NCI-H748 (cell line): ENCODE measurements around the gene MOGAT3.

ENCODE experiments used
- DNase-seq: peaks from one replicate; lab custom pipeline; 2025; ENCODE audit not compliant: unreplicated experiment; lab: John Stamatoyannopoulos, UW

MOGAT3 gene

DNA sequence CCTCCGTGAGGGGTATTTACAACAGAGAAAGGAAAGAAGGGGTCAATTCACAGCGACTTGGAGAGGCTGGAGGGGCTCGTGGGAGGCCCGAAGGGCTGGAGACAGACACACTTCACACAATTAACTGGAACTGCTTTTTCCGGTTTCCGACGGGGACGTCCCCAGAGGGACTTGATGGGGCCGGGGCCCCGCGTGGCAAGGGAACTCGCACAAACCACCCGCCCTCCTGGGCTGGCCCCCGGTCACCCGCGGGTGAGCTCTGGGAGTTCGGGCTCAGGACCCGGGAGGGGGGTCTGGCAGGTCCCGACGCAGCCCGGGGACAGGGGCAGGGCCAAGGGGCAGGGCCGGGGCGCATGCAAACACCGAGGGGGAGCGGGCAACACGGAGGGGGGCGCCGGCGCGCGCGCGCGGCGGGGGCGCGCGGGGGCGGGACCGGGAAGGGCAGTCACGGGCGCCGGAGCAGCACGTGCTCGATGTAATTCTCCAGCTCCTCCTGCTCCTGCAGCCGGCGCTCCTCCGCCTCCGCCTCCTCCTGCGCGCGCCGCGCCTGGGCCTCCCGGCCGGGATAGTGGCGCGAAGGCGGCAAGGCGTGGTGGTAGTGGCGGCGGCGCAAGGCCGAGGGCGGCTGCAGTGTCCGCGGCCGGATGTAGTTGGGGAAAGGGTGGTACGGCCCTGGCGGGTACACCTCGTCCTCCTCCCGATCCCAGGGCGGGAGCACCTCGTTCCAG is 38.1 kb downstream of the MOGAT3 start:
- DNase-seq, result peak; percentile 89

GRCh38 chr7:101161692-101162471 is 39.0 kb downstream of the MOGAT3 start:
- no peak for DNase-seq

DNA sequence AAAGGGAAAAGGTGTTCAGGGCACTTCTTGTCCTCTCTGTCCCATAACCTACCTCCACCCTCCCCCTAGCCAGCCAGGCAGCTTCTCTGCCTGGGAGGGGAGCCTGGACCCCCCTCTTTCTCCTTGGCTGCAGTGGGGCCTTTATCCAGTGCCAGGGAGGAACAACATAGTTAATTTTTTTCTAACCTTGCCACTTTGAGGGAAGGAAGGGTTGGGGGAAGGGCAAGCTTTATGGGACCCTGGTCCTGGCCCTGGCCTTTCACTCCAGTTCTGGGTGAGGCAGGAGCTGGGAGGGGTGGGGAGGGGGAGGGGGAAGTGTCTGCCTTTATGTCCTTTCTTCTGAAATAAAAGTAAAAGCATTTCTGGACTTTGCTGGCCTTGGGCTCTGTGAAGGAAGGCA is 39.9 kb downstream of the MOGAT3 start:
- DNase-seq, result no peak

DNA sequence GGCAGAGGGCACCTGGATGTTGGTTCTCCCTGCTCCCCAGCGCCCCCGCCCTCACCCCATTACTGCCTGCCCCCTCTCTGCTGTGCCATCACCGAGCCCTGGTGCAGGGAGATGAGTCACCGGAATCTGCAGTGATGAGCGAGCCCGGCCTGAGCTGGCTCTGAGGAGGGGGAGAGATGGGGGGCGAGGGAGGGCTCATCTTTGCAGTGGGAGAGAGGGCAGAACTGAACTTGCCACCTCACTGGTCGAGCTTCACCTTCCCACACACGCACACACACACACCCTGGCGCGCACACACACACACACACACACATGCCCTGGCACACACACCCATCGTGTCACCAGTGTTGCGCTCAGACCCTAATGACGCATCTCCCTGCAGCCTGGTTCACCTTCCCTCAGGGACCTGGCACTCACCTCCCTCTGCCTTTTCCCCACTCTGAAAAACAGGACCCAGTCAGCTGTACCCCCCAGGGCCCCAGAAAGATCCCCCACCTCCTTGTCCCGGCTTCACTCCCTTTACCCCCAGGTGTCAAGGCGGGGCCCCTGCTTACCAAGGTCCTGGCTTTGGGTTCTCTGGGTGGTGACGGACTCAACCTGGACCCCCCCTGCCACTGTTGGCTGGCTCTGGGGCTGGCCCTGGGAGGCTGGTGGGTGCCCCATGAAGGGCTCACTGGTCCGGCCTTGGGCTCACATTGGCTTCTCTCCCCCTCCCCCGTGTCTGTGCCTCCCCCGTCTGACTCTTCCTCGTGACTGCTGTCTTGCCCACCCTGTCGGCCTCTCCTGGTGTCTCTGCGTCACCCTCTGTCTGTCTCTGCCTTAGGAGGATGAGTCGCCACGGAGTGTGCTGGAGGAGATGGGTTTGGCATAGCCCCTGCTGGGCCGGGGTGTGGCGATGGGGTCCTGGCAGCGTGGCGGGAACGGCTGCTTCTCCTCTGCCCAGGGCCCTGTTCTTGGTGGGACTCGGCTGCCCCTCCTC is 40.9 kb downstream of the MOGAT3 start:
- DNase-seq, result no peak

DNA sequence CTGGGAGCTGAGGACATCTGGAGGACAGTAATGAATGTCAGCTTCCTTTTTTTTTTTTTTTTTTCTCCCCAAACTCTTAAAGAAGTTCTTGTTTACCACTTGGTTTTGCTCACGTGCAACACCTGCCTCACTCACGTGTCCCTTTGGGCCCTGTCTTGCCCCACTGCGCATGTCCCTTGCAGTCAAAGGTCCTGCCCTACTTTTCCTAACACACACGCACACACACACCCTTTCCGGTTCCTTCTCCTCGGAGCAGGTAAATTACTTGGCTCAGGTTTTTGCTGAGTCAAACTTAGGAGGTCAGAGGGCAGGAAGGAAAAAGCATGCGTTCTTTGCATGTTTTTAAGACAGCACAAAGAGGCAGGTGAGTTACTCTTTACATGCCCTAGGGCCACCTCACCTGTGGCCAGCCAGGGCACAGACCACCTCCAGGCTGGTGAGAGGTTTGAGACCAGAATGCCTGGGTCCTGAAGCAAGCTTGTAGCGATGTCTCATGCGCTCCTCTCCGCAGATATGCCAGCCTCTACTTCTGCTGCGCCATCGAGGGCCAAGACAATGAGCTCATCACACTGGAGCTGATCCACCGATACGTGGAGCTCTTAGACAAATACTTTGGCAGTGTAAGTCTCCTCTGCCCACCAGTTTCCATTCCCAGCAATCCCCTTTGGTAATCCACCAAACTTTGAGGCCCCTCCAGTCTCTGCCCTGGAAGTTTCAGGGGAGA is 43.8 kb downstream of the MOGAT3 start:
- DNase-seq, result no peak

GRCh38 chr7:101156277-101156676 is 44.6 kb downstream of the MOGAT3 start:
- DNase-seq, result no peak

DNA sequence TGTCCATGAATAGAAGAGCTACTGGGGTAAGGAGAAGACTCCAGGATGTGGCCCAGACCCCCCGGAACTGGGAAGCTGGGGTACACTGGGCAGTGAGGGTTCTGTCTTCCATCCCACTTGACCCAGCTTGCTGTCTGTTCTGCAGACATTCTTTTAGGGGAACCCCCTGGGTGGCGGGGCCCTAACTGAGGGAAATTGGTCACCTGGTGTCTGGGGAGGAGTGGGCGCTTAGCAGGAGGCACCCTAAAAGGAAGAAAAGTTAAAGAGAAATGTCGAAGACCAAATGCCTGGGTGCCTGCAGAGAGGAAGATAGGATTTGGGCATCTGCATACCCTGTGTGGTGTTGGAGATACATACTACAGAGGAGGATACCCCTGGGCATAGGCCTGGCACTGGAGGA is 45.5 kb downstream of the MOGAT3 start:
- no peak for DNase-seq

DNA sequence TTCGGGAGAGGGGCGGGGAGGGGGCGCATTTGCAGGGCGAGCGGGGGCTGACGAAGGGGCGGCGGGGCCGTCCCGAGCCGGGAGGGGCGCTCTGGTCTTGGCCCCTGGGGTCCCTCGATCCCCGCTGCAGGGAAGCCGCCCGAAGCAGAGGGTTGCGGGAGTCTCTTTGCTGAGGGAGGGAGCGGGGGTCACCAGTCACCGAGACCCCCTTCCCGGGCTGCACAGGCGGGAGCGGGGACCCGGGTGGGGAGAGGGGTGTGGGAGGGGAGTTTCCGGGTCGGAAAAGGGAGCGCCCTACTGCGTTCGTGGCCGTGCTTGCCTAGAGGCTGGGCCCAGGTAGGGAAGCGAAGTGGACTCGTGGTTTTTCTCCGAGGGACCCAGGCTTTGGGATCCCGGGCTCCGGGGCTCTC is 46.1 kb downstream of the MOGAT3 start:
- DNase-seq, result peak; percentile 48

DNA sequence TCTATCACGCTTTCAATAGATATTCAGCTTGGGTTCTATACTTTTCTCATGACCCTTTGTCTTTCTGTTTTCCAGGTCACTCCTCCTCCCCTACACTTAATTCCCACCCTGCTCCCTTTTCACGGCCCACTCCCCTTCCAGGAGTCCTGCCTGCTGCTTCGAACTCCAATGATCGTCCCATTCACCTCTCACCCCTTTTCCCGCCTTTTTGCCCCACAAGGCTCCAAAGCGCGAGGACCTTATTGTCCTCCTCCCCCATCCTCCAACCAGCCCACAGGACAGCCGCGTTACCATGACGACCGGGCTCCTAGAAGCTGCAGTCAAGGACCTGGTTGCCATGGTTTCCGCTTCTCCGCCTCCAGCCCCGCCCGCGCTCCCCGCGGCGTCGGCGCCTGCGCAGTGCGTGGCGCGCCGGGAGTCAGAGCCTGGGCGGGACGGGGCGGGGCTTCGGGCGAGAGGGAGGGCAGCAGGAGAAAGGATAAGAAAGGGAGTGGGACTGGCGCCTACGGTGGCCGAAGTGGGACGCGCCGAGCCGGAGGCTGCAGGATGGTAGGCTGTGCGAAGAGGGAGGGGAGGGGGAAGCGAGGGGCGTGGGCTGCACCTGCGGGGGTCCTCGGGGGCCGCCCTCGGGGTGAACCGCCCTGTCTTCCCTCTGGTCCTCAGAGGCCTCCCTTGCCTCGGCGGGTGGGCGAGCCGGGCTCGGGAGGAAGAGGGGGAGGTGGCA is 46.7 kb downstream of the MOGAT3 start, which contains the start of gene AP1S1:
Gene AP1S1 (plus strand): TSS at position 508 of the 724 bp plus-strand sequence. CDS start 39 bp downstream, at position 547.
- peak; percentile 99 for DNase-seq

DNA sequence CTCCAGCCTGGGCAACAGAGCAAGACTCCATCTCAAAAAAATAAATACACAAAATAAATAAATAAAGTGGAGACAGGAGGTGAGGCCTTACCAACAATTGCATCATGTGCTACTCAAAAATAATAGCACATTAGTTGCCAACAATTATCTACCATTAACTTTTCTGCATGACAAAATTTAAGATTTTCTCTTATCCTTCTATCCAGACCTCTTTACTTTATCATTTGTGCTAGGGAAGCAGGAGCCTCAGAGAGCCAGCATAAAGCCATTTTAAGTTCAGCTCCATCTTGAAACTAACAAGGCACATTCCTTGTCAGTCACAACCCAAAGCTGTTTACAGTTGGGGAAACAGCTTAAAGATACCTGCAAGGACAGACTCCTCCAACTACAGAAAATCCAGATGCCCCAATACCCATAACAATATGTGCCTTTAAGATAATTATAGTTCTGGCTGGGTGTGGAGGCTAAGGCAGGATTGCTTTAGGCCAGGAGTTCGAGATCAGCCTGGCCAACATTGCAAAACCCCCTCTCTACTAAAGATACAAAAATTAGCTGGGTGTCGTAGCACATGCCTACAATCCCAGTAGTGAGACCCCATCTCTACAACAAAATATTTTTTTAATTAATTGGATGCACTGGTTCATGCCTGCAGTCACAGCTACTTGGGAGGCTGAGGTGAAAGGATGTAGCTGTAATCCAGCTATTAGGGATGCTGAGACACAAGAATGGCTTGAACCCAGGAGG is 48.8 kb downstream of the MOGAT3 start:
- DNase-seq, result no peak
